ENCODE measurements around the gene SUPT20H. TPM values are rescaled to one million over a fixed set of nuclear protein-coding genes. Genes with fewer than 3 reads are reported as not detected.

Gene SUPT20H
- polyA plus RNA-seq, 1 donor from 2014 or later, result 89.2 TPM

GRCh38 chr13:36973621-36974295, 85.7 kb downstream of the SUPT20H start:
- H3K9me3 ChIP-seq (ENCODE audit: low read length), result no peaks in the 10 kb centered on the region
- TF ChIP-seq EZH2 (IDR thresholded peaks at IDR 0.05; ENCODE audit: borderline replicate concordance, insufficient read depth, low read length, poor library complexity, severe bottlenecking) (no peak), REST (IDR thresholded peaks at IDR 0.05; ENCODE audit: borderline replicate concordance) (no peak), TAF1 (IDR thresholded peaks at IDR 0.05; ENCODE audit: low read depth) (no peak), POLR2AphosphoS5 (IDR thresholded peaks at IDR 0.05) (no peak), SMC3 (conservative IDR thresholded peaks at IDR 0.05; ENCODE audit: poor library complexity) (no peak), RAD21 (conservative IDR thresholded peaks at IDR 0.05) (no peak), MXI1 (conservative IDR thresholded peaks at IDR 0.05; ENCODE audit: poor library complexity, severe bottlenecking) (no peak), EP300 (conservative IDR thresholded peaks at IDR 0.05; ENCODE audit: poor library complexity, severe bottlenecking) (no peak)
- TF ChIP-seq, protein P1, sequence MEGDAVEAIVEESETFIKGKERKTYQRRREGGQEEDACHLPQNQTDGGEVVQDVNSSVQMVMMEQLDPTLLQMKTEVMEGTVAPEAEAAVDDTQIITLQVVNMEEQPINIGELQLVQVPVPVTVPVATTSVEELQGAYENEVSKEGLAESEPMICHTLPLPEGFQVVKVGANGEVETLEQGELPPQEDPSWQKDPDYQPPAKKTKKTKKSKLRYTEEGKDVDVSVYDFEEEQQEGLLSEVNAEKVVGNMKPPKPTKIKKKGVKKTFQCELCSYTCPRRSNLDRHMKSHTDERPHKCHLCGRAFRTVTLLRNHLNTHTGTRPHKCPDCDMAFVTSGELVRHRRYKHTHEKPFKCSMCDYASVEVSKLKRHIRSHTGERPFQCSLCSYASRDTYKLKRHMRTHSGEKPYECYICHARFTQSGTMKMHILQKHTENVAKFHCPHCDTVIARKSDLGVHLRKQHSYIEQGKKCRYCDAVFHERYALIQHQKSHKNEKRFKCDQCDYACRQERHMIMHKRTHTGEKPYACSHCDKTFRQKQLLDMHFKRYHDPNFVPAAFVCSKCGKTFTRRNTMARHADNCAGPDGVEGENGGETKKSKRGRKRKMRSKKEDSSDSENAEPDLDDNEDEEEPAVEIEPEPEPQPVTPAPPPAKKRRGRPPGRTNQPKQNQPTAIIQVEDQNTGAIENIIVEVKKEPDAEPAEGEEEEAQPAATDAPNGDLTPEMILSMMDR (IDR thresholded peaks at IDR 0.05; ENCODE audit: poor library complexity, severe bottlenecking), result no peak
- no peak overlapping the region for H3K9ac ChIP-seq (ENCODE audit: low read length)
- H3K4me3 ChIP-seq (ENCODE audit: low read length), result no peak overlapping the region
- H3K9me2 ChIP-seq (ENCODE audit: insufficient read depth, low read length), result no peaks in the 10 kb centered on the region
- peaks cover 11% of the 10 kb centered on the region for H3K36me3 ChIP-seq (ENCODE audit: insufficient read depth, low read length)
- no peaks in the 10 kb centered on the region for H3K79me2 ChIP-seq (replicated peaks; ENCODE audit: insufficient read depth, low read length)
- no peak overlapping the region for H3K4me2 ChIP-seq (ENCODE audit: low read length)
- H3K27ac ChIP-seq (ENCODE audit: low read length), result no peak overlapping the region
- H3F3A ChIP-seq (ENCODE audit: insufficient read depth, low read length, poor library complexity, severe bottlenecking), result no peaks in the 10 kb centered on the region
- H4K20me1 ChIP-seq (ENCODE audit: insufficient read depth), result no peaks in the 10 kb centered on the region
- no peaks in the 10 kb centered on the region for H3K27me3 ChIP-seq (ENCODE audit: insufficient read depth, low read depth, low read length)
- no peak overlapping the region for H2AFZ ChIP-seq (ENCODE audit: low read depth, low read length)

DNA sequence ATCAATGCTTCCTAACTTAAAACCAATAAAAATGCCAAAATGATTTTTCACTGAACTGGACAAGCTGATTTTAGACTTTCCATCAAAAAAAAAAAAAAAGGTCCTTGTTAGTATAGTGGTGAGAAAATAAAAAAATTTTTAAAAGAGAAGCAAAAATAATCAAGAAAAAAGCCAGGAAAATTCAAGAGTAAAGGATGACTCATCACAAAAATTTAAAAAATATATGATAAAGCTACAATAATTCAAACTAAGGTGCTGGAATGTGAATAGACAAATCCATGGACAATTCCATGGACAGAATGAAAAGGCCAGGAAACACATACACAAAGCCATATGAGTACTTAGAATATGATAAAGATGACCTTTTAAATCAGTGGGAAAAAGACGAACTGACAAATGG, 86.5 kb downstream of the SUPT20H start:
- no peak for TF ChIP-seq RAD21 (conservative IDR thresholded peaks at IDR 0.05)
- no peak for TF ChIP-seq EP300 (conservative IDR thresholded peaks at IDR 0.05; ENCODE audit: poor library complexity, severe bottlenecking)
- no peak for TF ChIP-seq TAF1 (IDR thresholded peaks at IDR 0.05; ENCODE audit: low read depth)
- no peak for TF ChIP-seq POLR2AphosphoS5 (IDR thresholded peaks at IDR 0.05)
- TF ChIP-seq MXI1 (conservative IDR thresholded peaks at IDR 0.05; ENCODE audit: poor library complexity, severe bottlenecking), result no peak
- TF ChIP-seq SMC3 (conservative IDR thresholded peaks at IDR 0.05; ENCODE audit: poor library complexity), result no peak
- TF ChIP-seq EZH2 (IDR thresholded peaks at IDR 0.05; ENCODE audit: borderline replicate concordance, insufficient read depth, low read length, poor library complexity, severe bottlenecking), result no peak
- TF ChIP-seq REST (IDR thresholded peaks at IDR 0.05; ENCODE audit: borderline replicate concordance), result no peak
- TF ChIP-seq, protein P1 (IDR thresholded peaks at IDR 0.05; ENCODE audit: poor library complexity, severe bottlenecking), result no peak
- no peak overlapping the region for H3K4me3 ChIP-seq (ENCODE audit: low read length)
- H3K9ac ChIP-seq (ENCODE audit: low read length), result no peak overlapping the region
- H2AFZ ChIP-seq (ENCODE audit: low read depth, low read length), result no peak overlapping the region
- H4K20me1 ChIP-seq (ENCODE audit: insufficient read depth), result no peaks in the 10 kb centered on the region
- peaks cover 11% of the 10 kb centered on the region for H3K36me3 ChIP-seq (ENCODE audit: insufficient read depth, low read length)
- no peaks in the 10 kb centered on the region for H3F3A ChIP-seq (ENCODE audit: insufficient read depth, low read length, poor library complexity, severe bottlenecking)
- no peaks in the 10 kb centered on the region for H3K79me2 ChIP-seq (replicated peaks; ENCODE audit: insufficient read depth, low read length)
- no peaks in the 10 kb centered on the region for H3K9me3 ChIP-seq (ENCODE audit: low read length)
- H3K4me2 ChIP-seq (ENCODE audit: low read length), result no peak overlapping the region
- H3K27ac ChIP-seq (ENCODE audit: low read length), result no peak overlapping the region
- H3K9me2 ChIP-seq (ENCODE audit: insufficient read depth, low read length), result no peaks in the 10 kb centered on the region
- no peaks in the 10 kb centered on the region for H3K27me3 ChIP-seq (ENCODE audit: insufficient read depth, low read depth, low read length)

Data from neural cell (in vitro differentiated cells).